ENCODE measurements around the gene C18orf32.
"Not testable (repeated sequence)": the region's sequence is repeated elsewhere in the genome, so short reads cannot be mapped to it uniquely, and the experiment has no call there.

C18orf32 gene

DNA sequence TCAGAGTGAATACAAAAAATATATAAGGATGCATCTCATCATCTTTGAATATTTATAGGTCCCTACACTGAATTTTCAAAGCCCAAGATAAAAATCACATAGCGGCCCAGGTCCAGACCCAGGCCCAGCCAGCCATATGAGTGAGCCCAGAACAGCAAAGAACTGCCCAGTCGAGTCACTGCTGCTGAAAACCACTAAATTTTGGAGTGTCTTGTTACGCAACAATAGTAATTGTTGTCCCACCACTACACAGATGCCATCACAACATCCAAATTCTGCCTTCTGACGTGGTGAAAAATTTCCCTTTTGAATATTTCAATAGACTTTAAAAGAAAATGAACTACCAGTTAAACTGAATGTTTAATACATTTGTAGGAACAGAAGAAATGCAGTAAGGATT lies 5.7 kb downstream of the C18orf32 start:
- no peak overlapping the region for H3K4me2 ChIP-seq (ENCODE audit: low read length)
- H2AFZ ChIP-seq: no peak overlapping the region
- H3K4me3 ChIP-seq (ENCODE audit: low read depth, low read length): no peak overlapping the region
- H3K9me3 ChIP-seq (ENCODE audit: control insufficient read depth, low read length): no peaks in the 10 kb centered on the region
- TF ChIP-seq, protein P1, sequence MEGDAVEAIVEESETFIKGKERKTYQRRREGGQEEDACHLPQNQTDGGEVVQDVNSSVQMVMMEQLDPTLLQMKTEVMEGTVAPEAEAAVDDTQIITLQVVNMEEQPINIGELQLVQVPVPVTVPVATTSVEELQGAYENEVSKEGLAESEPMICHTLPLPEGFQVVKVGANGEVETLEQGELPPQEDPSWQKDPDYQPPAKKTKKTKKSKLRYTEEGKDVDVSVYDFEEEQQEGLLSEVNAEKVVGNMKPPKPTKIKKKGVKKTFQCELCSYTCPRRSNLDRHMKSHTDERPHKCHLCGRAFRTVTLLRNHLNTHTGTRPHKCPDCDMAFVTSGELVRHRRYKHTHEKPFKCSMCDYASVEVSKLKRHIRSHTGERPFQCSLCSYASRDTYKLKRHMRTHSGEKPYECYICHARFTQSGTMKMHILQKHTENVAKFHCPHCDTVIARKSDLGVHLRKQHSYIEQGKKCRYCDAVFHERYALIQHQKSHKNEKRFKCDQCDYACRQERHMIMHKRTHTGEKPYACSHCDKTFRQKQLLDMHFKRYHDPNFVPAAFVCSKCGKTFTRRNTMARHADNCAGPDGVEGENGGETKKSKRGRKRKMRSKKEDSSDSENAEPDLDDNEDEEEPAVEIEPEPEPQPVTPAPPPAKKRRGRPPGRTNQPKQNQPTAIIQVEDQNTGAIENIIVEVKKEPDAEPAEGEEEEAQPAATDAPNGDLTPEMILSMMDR (IDR thresholded peaks at IDR 0.05): no peak
- H3K79me2 ChIP-seq: peaks cover 15% of the 10 kb centered on the region
- peaks cover 11% of the 10 kb centered on the region for H3K4me1 ChIP-seq
- H3K27ac ChIP-seq: no peak overlapping the region
- H3K27me3 ChIP-seq (ENCODE audit: control insufficient read depth, insufficient read depth, low read length): no peaks in the 10 kb centered on the region
- no peaks in the 10 kb centered on the region for H3K36me3 ChIP-seq (ENCODE audit: control insufficient read depth, insufficient read depth, low read length)
- H3K9ac ChIP-seq: no peak overlapping the region

DNA sequence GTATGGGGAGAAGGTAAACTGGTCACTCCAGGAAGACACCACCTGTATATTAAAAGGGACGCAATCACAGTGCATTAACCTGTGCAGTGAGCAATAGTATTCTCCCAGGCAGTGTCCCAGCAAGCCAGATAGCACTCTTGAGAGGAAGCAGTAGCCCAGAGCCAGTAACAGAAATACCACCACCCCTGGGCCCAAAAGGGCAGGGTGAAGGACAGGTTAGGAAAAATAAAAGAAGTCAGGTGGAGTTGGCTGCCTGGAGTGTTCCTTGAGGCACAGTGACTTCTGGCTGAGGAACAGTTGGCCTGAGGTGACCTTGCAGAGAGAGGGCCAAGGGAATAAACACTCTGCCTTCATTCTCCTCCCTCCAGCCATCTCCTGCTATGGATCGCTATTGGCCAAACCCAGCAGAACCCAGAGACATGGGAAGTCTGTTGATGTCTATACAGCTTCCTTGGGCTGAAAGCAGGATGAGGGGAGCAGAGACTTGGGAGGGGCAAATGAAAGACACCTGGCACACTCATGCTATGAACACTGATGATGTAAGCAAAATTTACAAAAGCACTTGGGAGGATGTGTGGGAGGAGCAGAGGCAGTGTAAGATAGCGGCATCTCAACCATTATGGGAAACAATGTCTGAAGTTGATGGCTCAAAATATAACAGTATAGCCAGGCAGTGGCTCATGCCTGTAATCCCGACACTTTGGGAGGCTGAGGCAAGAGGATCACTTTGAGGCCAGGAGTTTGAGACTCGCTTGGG lies 7.5 kb downstream of the C18orf32 start:
- Histone ChIP-seq H3K4me2 (ENCODE audit: low read length) (no peak overlapping the region), H2AFZ (no peak overlapping the region), H3K79me2 (peaks cover 3% of the 10 kb centered on the region), H3K9ac (no peak overlapping the region), H3K4me3 (ENCODE audit: low read depth, low read length) (no peak overlapping the region), H3K27ac (peak overlapping the region; percentile 1), H3K9me3 (ENCODE audit: control insufficient read depth, low read length) (no peaks in the 10 kb centered on the region), H3K4me1 (peaks cover 11% of the 10 kb centered on the region), H3K27me3 (ENCODE audit: control insufficient read depth, insufficient read depth, low read length) (no peaks in the 10 kb centered on the region), H3K36me3 (ENCODE audit: control insufficient read depth, insufficient read depth, low read length) (no peaks in the 10 kb centered on the region)
- TF ChIP-seq, protein P1 (IDR thresholded peaks at IDR 0.05): no peak

DNA sequence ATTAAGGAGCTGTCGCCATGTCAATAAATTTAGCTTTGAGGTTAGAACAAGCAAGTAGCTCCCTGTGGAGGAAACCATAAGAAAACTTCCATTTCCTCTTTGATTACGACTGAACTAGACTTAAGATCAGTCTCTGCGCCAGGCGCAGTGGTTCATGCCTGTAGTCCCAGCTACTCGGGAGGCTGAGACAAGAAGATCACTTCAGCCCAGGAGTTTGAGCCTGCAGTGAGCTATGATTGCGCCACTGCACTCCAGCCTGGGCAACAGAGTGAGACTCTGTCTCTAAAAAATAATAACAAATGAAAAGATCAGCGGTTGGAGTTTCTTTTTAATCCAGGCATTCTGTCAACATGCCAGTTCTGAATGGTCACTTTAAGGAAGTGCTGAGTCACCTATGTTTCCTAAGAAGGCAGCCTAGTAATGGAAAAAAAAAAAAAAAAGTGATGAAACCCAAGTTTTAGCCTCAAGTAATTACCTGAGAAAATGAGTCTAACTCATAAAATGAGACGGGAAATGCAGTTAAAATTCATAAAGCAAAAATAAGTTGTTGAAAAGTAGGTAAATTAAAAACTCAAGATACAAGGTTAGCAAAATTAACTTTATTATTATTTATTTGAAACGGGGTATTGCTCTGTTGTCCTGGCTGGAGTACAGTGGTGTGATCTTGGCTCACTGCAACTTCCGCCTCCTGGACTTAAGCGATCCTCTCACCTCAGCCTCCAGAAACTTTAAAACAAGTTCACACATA lies 10.2 kb downstream of the C18orf32 start:
- Histone ChIP-seq H3K36me3 (ENCODE audit: control insufficient read depth, insufficient read depth, low read length) (no peaks in the 10 kb centered on the region), H3K4me2 (ENCODE audit: low read length) (peak overlapping the region; percentile 48), H3K27ac (peak overlapping the region; percentile 30), H2AFZ (no peak overlapping the region), H3K27me3 (ENCODE audit: control insufficient read depth, insufficient read depth, low read length) (no peaks in the 10 kb centered on the region), H3K9me3 (ENCODE audit: control insufficient read depth, low read length) (no peaks in the 10 kb centered on the region), H3K79me2 (no peaks in the 10 kb centered on the region), H3K4me3 (ENCODE audit: low read depth, low read length) (peak overlapping the region; percentile 15), H3K9ac (no peak overlapping the region), H3K4me1 (peaks cover 11% of the 10 kb centered on the region)
- TF ChIP-seq, protein P1 (IDR thresholded peaks at IDR 0.05): no peak

DNA sequence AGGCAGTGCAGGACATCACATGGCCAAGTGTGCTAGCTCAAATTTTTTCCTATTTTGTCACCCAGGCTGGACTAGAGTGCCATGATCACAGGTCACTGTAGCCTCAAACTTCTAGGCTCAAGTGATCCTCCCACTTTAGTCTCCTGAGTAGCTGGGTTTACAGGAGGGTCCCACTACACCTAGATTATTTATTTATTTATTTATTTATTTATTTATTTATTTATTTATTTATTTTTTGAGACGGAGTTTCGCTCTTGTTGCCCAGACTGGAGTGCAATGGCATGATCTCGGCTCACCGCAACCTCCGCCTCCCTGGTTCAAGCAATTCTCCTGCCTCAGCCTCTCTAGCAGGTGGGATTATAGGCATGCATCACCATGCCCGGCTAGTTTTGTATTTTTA lies 12.1 kb downstream of the C18orf32 start:
- H3K9ac ChIP-seq; H3K4me2 ChIP-seq (ENCODE audit: low read length); H3K4me3 ChIP-seq (ENCODE audit: low read depth, low read length); H3K36me3 ChIP-seq (ENCODE audit: control insufficient read depth, insufficient read depth, low read length); H2AFZ ChIP-seq; H3K27ac ChIP-seq; H3K27me3 ChIP-seq (ENCODE audit: control insufficient read depth, insufficient read depth, low read length); H3K79me2 ChIP-seq; H3K9me3 ChIP-seq (ENCODE audit: control insufficient read depth, low read length): not testable (repeated sequence)
- peaks cover 11% of the 10 kb centered on the region for H3K4me1 ChIP-seq

DNA sequence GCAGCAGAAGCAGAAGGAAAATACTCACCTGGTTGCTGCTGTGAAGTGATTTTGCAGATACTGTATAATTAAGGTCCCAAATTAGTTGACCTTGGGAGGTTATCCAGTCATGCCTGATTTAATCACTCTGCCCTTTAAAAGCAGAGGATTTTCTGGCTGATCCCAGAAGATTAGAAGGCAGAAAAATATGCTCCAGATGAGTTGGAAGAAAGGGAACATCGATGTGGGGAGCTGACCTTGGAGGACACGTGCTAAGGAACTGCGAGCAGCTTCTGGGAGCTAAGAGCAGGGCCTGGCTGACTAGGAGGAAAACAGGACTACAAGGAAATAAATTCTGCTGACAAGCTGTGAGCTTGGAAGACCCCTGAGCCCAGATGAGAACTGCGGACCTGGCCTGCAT lies 13.3 kb downstream of the C18orf32 start:
- Histone ChIP-seq H3K27me3 (ENCODE audit: control insufficient read depth, insufficient read depth, low read length) (no peaks in the 10 kb centered on the region), H3K4me3 (ENCODE audit: low read depth, low read length) (no peak overlapping the region), H3K79me2 (no peaks in the 10 kb centered on the region), H3K36me3 (ENCODE audit: control insufficient read depth, insufficient read depth, low read length) (no peaks in the 10 kb centered on the region), H3K9ac (no peak overlapping the region), H2AFZ (no peak overlapping the region), H3K4me2 (ENCODE audit: low read length) (no peak overlapping the region), H3K27ac (no peak overlapping the region), H3K9me3 (ENCODE audit: control insufficient read depth, low read length) (no peaks in the 10 kb centered on the region), H3K4me1 (peaks cover 4% of the 10 kb centered on the region)
- TF ChIP-seq, protein P1 (IDR thresholded peaks at IDR 0.05): no peak
